Neural crest cell (in vitro differentiated cells): ENCODE data around the gene ERMP1. TPM values are rescaled to one million over a fixed set of nuclear protein-coding genes. Genes with fewer than 3 reads are reported as not detected.

Source experiments
- DNase-seq: peaks from one replicate; pipeline ENCODE4 v3.0.0; 2021; ENCODE audit warnings: low read depth, mixed read lengths, low spot score
- H3K27ac Mint-ChIP-seq: one replicate; pipeline ENCODE4 v1.8.0; 2021; ENCODE audit warnings: mild to moderate bottlenecking, mixed read lengths; ENCODE audit not compliant: unreplicated experiment
- H3K27me3 Mint-ChIP-seq: 2 replicates; pipeline ENCODE4 v1.8.0; 2021; ENCODE audit warnings: low read depth, mild to moderate bottlenecking, mixed read lengths
- H3K36me3 Mint-ChIP-seq: 2 replicates; pipeline ENCODE4 v1.8.0; 2021; ENCODE audit warnings: low read depth, mild to moderate bottlenecking, mixed read lengths
- H3K4me1 Mint-ChIP-seq: 2 replicates; pipeline ENCODE4 v1.8.0; 2021; ENCODE audit warnings: mixed read lengths
- H3K4me3 Mint-ChIP-seq: one replicate; pipeline ENCODE4 v1.8.0; 2021; ENCODE audit warnings: mild to moderate bottlenecking, mixed read lengths
- H3K9me3 Mint-ChIP-seq: 2 replicates; pipeline ENCODE4 v1.8.0; 2021; ENCODE audit warnings: mixed read lengths
- total RNA-seq: library from RNA; stranded (reverse); gene quantifications from 2 replicates; pipeline ENCODE4 v1.2.1, GENCODE V29; 2021
- TF ChIP-seq, protein P1 (sequence below): fragments of 200-600 bp; sonication (generic); conservative IDR thresholded peaks from 2 replicates; pipeline ENCODE4 v1.5.0; 2021; ENCODE audit warnings: antibody characterized with exemption, mild to moderate bottlenecking

ERMP1 gene
- total RNA-seq, 1 donor from 2014 or later = 5.9 TPM

GRCh38 chr9:5825895-5826622 lies 6.9 kb downstream of the ERMP1 start:
- TF ChIP-seq, protein P1, sequence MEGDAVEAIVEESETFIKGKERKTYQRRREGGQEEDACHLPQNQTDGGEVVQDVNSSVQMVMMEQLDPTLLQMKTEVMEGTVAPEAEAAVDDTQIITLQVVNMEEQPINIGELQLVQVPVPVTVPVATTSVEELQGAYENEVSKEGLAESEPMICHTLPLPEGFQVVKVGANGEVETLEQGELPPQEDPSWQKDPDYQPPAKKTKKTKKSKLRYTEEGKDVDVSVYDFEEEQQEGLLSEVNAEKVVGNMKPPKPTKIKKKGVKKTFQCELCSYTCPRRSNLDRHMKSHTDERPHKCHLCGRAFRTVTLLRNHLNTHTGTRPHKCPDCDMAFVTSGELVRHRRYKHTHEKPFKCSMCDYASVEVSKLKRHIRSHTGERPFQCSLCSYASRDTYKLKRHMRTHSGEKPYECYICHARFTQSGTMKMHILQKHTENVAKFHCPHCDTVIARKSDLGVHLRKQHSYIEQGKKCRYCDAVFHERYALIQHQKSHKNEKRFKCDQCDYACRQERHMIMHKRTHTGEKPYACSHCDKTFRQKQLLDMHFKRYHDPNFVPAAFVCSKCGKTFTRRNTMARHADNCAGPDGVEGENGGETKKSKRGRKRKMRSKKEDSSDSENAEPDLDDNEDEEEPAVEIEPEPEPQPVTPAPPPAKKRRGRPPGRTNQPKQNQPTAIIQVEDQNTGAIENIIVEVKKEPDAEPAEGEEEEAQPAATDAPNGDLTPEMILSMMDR = no peak
- Mint-ChIP-seq H3K9me3 (no peaks in the 10 kb centered on the region), H3K36me3 (no peaks in the 10 kb centered on the region), H3K27ac (no peak overlapping the region), H3K4me1 (no peaks in the 10 kb centered on the region), H3K27me3 (peaks cover 3% of the 10 kb centered on the region), H3K4me3 (no peak overlapping the region)
- no peak for DNase-seq

GRCh38 chr9:5825223-5825622 lies 7.7 kb downstream of the ERMP1 start:
- Mint-ChIP-seq H3K4me1 (no peaks in the 10 kb centered on the region), H3K27me3 (no peaks in the 10 kb centered on the region), H3K27ac (no peak overlapping the region), H3K4me3 (no peak overlapping the region), H3K36me3 (no peaks in the 10 kb centered on the region), H3K9me3 (no peaks in the 10 kb centered on the region)
- DNase-seq = no peak
- TF ChIP-seq, protein P1 = no peak

- no peaks in the 10 kb centered on the region for H3K4me1 Mint-ChIP-seq
- no peak overlapping the region for H3K4me3 Mint-ChIP-seq
- TF ChIP-seq, protein P1 = no peak
- no peak overlapping the region for H3K27ac Mint-ChIP-seq
- no peaks in the 10 kb centered on the region for H3K9me3 Mint-ChIP-seq
- H3K27me3 Mint-ChIP-seq = no peaks in the 10 kb centered on the region
- H3K36me3 Mint-ChIP-seq = no peaks in the 10 kb centered on the region
- DNase-seq = no peak
Observed at GRCh38 chr9:5820425-5820824, 12.5 kb downstream of the ERMP1 start.

DNA sequence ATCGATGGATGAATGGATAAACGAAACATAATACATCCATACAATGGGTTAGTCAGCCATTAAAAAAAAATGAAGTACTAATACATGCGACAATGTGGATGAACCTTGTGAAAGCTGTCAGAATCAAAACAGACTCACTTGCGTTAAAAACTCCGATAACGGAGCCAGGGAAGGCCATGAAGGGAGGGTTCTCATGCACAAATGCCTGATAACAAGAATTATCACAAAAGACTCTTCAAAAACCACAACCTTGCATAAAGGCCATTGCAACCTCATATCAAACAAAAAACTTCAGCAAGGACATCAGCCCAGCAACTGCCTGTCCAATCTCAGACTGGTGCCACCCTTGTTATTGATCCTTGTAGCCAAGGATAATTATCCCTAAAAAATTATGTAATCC lies 13.7 kb downstream of the ERMP1 start:
- Mint-ChIP-seq H3K9me3 (no peaks in the 10 kb centered on the region), H3K4me1 (no peaks in the 10 kb centered on the region), H3K4me3 (no peak overlapping the region), H3K27me3 (no peaks in the 10 kb centered on the region), H3K27ac (no peak overlapping the region), H3K36me3 (no peaks in the 10 kb centered on the region)
- no peak for DNase-seq
- TF ChIP-seq, protein P1 = no peak

- TF ChIP-seq, protein P1 = no peak
- no peak for DNase-seq
- Mint-ChIP-seq H3K27ac (no peak overlapping the region), H3K27me3 (no peaks in the 10 kb centered on the region), H3K36me3 (no peaks in the 10 kb centered on the region), H3K4me3 (no peak overlapping the region), H3K9me3 (no peaks in the 10 kb centered on the region), H3K4me1 (no peaks in the 10 kb centered on the region)
Observed at GRCh38 chr9:5818424-5819142, 14.3 kb downstream of the ERMP1 start.
